GM21360 (cell line): Measurements from ENCODE around the gene NEGR1.

Experiments used
- ATAC-seq: cut with Tn5 transposase; IDR thresholded peaks from one replicate; pipeline ENCODE4 v1.9.1; 2021; ENCODE audit warnings: mild to moderate bottlenecking, moderate library complexity; ENCODE audit not compliant: unreplicated experiment

NEGR1 gene

DNA sequence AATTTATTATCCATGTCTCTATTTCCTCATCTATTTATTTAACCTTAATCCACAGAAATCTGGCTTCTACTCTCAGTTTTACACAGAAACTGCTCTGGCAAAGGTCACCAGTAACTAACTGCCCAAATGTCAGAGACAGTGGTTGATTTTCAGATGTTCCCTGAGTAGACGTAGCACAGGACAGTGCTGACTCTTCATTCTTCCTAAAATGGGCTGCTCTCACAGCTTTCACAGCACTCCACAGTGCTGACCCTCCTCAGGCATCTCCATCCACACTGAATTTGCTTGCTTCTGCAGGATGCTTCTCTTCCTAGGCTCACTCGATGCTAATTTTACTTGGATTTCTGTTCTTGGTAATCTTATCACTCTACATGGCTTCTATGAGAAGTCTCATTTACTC lies 693.3 kb downstream of the NEGR1 start:
- ATAC-seq, result no peak

DNA sequence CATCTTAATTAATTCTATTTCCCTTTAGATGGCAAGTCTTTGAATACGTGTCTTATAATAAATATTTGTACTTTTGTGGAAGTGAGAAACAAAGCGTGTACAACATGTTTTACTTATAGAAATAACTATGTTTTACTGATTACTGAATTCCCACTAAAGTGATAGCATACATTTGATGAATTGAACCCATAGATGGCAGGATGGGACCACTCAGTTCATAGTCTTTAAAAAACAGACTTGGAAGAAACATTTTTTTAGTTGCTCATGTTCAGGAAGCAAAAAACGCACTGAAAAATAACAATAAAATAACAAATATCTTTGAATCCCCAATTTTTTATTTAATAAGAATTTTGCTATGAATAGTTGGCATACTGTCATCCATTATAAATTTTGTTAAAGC lies 694.4 kb downstream of the NEGR1 start:
- ATAC-seq, result no peak

DNA sequence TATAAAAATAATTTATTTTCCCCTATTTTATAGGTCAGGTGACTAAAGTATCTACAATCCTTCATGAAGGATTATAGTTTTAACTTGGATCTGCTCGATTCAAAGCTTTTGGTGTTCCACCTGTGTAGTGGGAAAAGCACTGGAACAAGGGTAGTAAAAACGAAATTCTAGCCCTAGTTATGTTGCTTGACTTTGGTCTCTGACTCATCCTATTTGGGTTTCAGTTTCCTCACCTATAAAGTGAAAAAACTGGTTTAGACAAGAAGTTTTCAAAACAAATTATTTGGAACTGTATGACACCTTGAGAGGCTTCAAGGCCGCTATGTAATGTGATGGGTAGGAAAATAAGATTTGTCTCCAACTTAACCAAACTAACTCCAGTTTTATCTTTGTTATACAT lies 696.3 kb downstream of the NEGR1 start:
- no peak for ATAC-seq

DNA sequence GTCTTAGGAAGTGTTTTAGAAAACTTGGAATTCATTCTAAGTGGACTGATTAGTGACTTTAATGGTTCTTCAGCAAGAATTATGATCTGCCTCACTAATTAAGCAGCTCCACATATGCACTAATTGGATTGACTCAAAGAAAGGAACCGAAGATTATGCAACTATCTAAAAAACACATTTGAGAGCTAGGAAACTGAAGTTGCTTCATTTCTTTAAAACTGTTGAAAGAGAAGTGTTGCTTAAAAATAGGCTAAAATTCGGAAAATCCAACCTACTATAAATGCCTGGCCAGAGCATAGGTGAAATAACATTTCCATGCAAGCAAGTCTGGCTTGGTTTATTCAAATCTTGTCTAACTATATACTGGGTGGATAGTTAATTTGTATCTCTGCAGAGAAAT lies 698.6 kb downstream of the NEGR1 start:
- ATAC-seq, result no peak

DNA sequence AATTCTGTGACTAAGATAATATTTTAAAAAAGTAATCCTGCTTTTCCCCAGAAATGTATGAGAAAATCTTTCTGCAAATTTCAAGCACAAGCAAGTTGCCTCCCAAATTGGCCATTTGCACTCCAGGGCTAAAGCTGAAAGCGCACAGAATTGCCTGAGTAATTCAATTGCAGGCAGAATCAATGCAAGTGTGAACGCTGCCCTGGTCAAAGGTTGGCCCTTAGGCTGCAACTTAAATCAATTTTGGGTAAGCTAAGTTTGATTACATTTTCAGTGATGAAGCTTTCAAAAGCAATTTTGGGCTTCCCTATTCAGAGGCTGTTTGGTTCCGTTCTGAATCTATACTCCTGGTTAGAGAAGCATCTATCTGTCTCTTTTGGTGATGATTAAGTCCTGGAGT lies 699.7 kb downstream of the NEGR1 start:
- ATAC-seq, result no peak

DNA sequence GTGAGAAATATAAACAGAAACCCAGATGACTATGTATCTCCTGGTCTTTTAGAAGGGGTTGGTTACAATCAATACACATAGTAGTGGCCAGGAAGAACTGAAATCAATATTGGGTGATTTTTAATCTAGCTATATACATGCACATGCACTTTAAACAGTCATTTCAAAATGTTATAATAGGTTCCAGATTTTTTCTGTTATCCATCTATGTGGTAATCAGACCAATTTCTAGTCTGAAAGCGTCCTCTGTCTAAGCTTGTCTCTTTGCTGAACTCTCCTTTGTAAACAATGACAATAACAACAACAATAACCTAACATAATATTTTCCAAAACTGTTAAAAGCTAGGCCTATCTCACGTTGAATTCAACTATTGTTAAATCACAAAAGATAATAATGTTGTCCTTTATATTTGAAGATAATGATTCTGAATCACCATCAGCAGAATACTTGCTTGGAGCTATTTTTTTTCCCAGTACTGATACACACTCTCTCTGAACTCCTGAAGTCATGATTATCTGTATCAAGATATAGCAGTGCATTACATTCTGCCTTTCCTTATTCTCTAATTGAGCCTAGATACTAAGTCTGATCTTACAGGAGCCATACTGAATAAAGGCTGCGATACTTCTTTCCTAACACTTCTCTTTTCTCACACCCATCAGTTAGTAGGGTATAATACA lies 704.7 kb downstream of the NEGR1 start:
- ATAC-seq, result no peak

DNA sequence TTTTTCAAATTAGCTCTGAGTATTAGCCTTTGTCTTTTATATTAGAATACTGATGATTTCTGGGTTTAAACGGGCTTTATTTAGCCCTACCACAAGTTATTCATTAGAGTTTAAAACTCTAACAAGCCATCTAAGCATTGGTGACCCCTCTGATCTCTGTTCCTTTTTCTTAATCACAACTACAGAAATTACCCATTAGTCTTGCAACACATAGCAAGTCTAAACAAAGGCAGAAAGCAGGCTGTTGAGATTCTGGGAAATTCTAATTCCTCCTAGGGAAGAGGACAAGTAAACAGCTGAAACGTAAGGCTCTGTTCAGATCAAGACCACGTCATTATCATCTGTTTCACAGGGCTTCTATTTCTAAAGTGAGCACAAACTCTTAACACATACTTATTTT lies 710.3 kb downstream of the NEGR1 start:
- no peak for ATAC-seq

DNA sequence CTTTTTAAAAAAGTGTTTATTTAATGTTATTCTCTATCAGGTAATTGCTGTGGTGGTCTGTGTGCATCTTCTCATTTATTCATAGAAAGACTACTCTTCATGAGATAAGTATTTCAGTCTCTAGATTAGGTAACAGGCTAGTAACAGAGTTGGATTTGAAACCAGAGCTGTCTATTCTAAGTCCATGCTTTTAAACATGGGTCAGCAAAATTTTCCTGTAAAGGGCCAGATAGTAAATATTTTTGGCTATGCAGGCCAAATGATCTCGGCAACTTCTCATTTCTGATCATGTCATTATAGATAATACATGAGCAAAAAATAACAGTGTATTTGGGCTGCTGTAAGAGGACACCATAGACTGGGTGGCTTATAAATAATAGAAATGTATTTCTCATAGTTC lies 715.9 kb downstream of the NEGR1 start:
- ATAC-seq, result no peak

DNA sequence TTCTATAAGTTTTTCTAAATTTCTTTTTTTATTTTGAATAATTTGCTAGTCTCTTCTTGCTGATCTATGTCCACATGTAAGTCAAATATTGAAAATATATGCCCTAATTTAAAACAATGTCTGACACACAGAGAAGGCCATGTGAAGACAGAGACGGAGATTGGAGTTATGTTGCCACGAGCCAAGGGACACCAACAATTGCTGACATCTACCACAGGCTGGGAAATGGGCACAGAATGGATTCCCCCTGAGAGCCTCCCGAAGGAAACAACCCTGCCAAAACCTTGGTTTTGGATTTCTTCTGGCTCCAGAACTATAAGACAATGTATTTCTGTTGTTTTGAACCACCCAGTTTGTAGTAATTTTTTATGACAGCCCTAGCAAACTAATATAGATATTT lies 716.5 kb downstream of the NEGR1 start:
- ATAC-seq, result no peak

DNA sequence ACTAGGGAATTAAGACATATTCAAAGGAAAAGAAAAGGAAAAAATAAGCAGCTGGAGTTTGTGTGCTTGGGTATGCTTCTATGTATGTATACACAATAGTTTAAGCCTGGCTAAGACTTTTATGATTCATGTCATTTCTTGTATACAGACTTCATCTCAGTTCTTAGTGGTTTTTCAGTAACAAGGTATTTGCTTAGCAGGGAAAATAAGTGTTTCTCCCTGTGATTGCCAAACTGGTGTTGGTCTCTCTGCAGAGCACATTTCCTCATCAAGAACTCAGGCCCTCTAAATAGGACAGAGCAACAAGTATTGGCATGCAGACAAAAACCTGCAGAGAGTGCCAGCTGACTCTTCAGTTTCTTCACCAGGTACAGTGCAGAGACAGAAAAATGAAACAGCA lies 717.1 kb downstream of the NEGR1 start:
- ATAC-seq, result no peak

DNA sequence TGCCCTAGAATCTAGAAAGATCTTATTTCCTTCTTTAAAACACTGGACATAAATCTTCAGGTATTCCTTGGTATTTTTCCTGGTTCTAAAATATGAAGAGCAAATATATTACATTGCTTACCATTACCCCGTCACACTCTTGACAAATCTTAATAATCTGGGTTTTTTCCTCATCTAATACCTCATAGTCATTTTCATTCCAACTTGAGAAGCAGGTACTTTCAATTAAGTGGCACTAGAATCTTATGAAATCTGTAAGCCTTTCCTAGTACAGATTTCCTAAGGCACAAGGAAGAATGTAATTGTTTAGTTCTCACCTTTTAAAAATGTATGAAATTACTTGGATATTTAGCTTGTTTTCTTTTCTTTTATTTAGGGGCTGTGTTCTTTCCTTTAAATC lies 720.0 kb downstream of the NEGR1 start:
- ATAC-seq, result no peak

DNA sequence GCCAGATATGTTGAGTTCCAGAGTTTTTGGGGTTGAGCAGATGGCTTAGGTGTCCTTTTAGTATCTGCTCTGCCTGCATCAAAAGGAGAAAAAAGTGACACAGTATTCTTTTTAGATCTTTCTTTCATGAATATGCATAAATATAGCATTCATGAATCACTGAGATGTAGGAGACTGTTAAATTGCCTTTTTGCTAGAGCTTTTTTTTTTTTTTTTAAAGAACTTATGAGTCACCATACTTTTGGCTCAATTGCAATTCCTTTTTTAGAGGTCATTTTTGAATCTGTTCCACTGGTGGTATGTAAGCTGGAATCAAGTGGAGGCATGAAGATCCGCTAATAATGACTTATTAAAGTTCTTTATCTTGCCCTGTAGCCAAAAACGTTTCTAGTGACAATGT lies 720.6 kb downstream of the NEGR1 start:
- ATAC-seq, result no peak

DNA sequence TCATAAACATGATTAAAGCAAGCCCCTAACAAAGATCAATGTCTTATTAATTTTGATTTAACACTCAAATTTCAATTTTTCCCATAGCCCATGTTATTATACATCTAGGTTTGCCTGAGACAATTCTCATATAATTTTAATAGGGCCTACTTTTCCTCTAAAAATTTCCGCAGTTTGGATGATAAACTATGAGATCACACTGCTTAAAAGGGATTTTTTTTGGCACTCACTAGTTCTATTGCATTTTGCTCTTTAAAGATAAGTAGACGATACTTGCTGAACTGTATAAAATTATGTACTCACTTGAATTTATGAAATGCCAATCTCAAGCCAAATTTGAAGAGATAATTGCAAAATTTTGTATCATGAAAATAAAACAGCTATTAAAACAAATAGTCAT lies 721.1 kb downstream of the NEGR1 start:
- no peak for ATAC-seq

DNA sequence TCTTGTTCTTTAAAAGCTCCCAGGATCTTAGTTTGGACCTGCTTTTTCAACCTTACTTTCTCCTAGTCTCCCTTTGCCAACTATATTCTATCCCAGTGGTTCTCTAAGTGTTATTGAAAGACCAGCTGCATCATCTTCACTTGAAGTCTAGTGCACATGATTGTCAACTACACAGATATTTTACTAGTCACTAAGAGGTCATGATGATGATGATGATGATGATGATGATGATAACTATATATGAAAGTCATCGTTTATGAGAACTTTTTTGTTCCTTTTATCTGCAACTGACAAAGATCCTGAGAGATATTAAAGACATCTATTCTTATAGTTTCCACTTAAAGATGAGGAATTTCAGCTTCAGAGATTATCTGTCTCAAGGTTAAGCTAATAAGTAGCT lies 722.5 kb downstream of the NEGR1 start:
- no peak for ATAC-seq

DNA sequence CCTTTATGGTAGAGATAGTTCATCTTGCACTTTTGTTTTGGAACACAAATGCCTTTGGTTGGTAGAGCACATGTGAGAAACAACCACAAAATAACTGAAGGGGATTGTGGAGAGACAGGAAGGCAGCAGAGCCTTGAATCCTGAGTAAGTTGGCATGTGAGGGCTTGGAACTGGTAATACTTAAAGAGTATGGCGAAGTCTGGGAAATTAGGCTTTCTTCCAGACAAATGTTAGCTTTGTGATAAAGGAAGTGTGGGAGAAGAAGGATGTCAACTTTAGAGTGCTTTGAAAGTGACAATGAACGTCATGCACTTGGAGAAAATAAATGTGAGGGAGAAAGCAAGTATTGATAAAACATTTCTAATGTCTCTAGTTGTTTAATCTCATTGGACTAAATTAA lies 725.2 kb downstream of the NEGR1 start:
- ATAC-seq, result no peak

DNA sequence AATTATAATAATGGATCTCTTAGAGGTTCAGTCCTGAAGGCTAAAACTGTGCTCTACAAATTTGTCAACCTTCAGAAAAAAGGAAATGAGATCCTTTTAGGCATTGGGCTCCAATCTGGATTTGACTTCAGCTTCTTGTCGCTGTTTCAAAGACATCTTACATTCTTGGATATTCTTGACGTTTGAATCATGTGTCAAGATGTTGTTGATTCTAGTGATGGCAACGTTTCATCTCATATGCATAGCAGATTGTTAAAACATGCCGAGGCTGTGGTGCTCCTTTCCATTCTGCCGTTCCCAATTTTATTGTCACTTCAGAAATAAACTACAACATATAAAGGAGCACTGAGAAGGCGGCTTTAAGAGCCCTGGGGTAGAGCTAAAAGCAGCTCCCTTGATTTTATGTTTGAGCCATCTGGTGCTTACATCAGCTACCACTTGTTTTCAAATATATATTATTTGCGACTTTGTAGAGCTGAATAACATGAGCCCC lies 733.9 kb downstream of the NEGR1 start:
- no peak for ATAC-seq

DNA sequence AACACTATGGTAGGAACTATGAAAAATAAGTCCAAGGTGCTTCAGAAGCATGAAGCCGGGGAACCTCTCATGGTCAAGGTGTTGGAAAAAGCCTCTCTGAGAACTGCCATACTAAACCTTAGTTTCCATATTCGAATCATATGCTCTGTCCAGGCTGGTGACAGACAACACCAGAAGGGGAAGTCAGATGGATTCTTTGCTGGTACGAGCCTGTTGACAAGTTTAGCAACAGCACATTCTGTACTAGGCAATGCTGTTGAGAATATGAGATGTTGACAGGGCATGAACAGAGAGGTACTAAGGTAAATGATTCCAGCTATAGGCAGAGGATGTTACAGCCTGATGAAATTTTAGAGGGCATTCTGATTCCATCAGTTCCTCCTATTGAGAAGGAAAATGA lies 740.2 kb downstream of the NEGR1 start:
- ATAC-seq, result no peak

DNA sequence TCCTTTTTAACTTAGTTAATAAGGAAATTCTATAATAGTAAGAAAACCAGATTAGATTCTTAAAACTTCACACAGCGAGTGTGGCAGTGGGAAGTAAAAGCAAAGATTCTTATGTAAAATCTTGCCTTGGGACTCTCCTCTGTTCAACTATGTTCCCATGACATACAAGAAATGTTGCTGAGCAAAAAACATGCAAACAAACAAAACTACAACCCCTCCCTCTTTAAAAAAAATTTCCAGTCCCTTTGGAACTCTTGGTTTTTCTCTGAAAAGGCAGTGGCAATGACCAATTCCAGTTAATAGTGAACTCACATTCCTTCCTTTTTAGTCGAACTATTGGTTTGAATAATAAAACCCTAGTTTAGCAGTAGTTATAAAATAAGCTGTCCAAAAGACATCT lies 748.4 kb downstream of the NEGR1 start:
- no peak for ATAC-seq

DNA sequence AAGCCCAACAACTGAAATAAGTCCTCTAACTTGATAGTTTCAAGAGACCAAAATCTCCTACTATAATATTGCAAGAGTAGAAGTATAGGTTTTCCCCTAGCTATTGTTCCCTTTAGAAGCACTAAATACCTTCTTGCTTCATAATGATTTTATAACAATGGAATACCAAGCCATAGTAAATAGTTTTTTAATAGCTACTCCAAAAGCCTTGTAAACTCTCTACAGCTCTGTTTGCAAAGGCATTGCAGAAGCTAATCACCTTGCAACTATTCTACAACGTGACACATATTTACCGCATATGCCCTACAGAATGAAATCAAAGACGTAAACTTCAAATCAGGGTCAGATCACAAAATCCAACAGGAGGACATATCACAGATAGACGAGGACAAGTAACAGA lies 750.0 kb downstream of the NEGR1 start:
- ATAC-seq, result no peak

DNA sequence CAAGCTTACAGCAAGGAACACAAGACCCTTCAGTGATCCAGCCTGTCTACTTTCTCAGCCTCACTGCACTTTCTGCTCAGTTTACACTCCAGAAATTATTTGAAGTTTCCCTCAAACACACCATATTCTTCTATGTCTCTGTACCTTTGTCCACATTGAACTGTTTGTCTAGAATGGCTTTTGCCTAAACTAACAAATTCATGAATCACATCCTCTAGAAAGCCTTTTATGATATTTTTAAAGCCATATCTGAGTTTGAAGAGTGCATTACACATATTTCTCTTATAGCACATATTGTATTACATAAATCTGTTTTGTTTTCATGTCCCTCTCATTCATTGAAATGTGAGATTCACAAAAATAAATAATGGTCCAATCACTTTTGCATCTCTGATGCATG lies 755.5 kb downstream of the NEGR1 start:
- no peak for ATAC-seq

DNA sequence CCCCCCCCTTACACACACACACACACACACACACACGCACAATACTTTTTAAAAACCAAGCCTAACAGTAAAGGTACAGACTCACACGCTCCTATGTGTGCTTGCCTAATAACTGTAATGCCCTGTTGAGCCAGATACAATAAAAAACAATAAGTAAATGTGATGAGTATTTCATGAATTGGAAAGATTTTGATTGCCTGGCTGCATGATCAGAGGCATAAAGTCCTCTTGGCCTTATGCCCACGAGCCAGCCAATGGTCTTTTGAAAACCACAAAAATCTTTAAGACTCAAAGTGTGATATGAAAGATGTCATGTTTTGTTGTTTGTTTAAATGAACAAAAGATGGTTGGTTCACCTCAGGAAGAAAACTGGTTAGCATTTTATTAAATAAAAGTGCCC lies 759.6 kb downstream of the NEGR1 start:
- ATAC-seq, result no peak

DNA sequence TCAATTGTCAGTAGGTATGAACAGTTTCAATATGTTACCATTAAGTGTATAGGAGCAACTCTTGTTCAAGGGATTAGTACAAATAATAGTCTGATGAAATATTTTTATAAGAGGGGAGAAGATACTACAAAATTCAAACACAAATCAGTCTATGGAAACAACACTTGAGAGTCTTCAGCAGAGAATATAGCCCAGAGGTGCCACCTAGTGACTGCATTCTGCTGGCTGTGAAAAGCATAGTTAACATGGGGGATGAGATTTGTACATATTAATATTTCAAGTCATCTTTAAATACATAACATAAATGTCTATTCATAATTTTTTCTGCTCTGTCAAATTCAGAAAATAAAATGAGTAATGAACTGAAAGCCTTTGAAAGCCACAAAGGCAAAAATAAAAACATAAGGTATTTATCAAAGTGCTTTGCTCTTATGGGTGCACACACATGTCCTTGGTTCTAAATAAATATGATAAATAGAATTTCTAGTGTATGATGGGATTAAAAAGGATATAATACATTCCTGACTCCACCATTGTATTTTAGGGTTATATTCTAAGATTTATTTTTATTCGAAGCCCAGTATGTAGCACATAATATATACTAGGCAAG lies 760.6 kb downstream of the NEGR1 start:
- ATAC-seq, result no peak

DNA sequence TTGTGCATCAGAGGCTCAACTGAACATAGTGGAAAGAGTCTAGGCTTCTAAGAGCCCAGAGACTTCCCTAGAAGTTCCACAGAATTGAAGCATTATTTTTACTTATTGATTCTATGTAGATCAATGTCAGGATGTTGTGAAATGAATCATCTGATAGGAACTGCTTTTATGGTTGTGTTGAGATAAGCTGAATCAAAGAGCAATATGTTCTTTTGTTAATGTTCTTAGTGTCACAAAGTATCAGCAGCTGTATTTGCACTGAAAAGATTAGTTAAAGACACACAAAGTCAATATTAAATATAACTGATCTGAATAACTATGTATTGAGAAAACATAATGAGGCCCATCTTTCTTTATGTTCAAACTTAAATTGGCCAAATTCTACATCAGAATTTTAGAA lies 770.8 kb downstream of the NEGR1 start:
- ATAC-seq, result no peak
